ENCODE measurements around the gene RAB37. TPM values are rescaled to one million over a fixed set of nuclear protein-coding genes. Genes with fewer than 3 reads are reported as not detected.

RAB37 gene
- total and polyA plus RNA-seq, 7 donors: 0.62 to 0.82 (median 0.69) TPM

- no peaks in the 10 kb centered on the region for H3K9me3 ChIP-seq
- no peaks in the 10 kb centered on the region for H3K36me3 ChIP-seq (ENCODE audit: insufficient read depth in 1 of 2, low read depth in 1 of 2)
- DNase-seq: no peak
- peak; percentile 47 to 72 (median 64) for ATAC-seq
- no peaks in the 10 kb centered on the region for H3K27me3 ChIP-seq (ENCODE audit: insufficient read depth in 3 of 3, low read length in 2 of 3)
- no peak for TF ChIP-seq CTCF (IDR thresholded peaks at IDR 0.05)
- no peak overlapping the region for H3K4me3 ChIP-seq
- intact Hi-C loops (cut with DNase I): no loop called here
- peaks cover 10% of the 10 kb centered on the region for H3K4me1 ChIP-seq
- no peak overlapping the region for H3K27ac ChIP-seq
- WGBS, 3 donors: 21 to 64% (median 46%) methylated on average over 2 of the region's 2 CpGs
These were observed 21.8 kb downstream of the RAB37 start for GRCh38 chr17:74758848-74759168.

GRCh38 chr17:74759243-74759801, 22.3 kb downstream of the RAB37 start:
- H3K4me3 ChIP-seq: no peak overlapping the region
- H3K27me3 ChIP-seq (ENCODE audit: insufficient read depth in 3 of 3, low read length in 2 of 3): no peaks in the 10 kb centered on the region
- no peaks in the 10 kb centered on the region for H3K36me3 ChIP-seq (ENCODE audit: insufficient read depth in 1 of 2, low read depth in 1 of 2)
- DNase-seq (no peak), ATAC-seq (no peak)
- H3K27ac ChIP-seq: no peak overlapping the region
- 62 to 77% (median 72%) methylated on average over 9 of the region's 9 CpGs for WGBS, 3 donors
- no peak for TF ChIP-seq CTCF (IDR thresholded peaks at IDR 0.05)
- peaks cover 10% of the 10 kb centered on the region for H3K4me1 ChIP-seq
- H3K9me3 ChIP-seq: no peaks in the 10 kb centered on the region
- intact Hi-C loops (cut with DNase I): no loop called here

GRCh38 chr17:74759941-74760340, 22.9 kb downstream of the RAB37 start:
- Histone ChIP-seq H3K9me3 (no peaks in the 10 kb centered on the region), H3K36me3 (ENCODE audit: insufficient read depth in 1 of 2, low read depth in 1 of 2) (no peaks in the 10 kb centered on the region), H3K27ac (no peak overlapping the region), H3K4me3 (no peak overlapping the region), H3K27me3 (ENCODE audit: insufficient read depth in 3 of 3, low read length in 2 of 3) (no peaks in the 10 kb centered on the region), H3K4me1 (peaks cover 10% of the 10 kb centered on the region)
- no peak for DNase-seq
- WGBS, 3 donors: 77 to 91% (median 82%) methylated on average over 10 of the region's 10 CpGs
- intact Hi-C loops (cut with DNase I): no loop called here
- no peak for ATAC-seq
- TF ChIP-seq CTCF (IDR thresholded peaks at IDR 0.05): no peak

- Histone ChIP-seq H3K9me3 (no peaks in the 10 kb centered on the region), H3K36me3 (ENCODE audit: insufficient read depth in 1 of 2, low read depth in 1 of 2) (no peaks in the 10 kb centered on the region), H3K4me3 (no peak overlapping the region), H3K4me1 (peaks cover 10% of the 10 kb centered on the region), H3K27ac (no peak overlapping the region), H3K27me3 (ENCODE audit: insufficient read depth in 3 of 3, low read length in 2 of 3) (no peaks in the 10 kb centered on the region)
- 68 to 73% (median 69%) methylated on average over 7 of the region's 7 CpGs for WGBS, 3 donors
- TF ChIP-seq CTCF (IDR thresholded peaks at IDR 0.05): no peak
- DNase-seq: no peak
- peak in 2 of 4 donors; percentile 32 to 67 for ATAC-seq
- intact Hi-C loops (cut with DNase I): no loop called here
These were observed 23.5 kb downstream of the RAB37 start for GRCh38 chr17:74760404-74761105.

- peaks cover 10% of the 10 kb centered on the region for H3K4me1 ChIP-seq
- no peaks in the 10 kb centered on the region for H3K36me3 ChIP-seq (ENCODE audit: insufficient read depth in 1 of 2, low read depth in 1 of 2)
- no peak for TF ChIP-seq CTCF (IDR thresholded peaks at IDR 0.05)
- DNase-seq (no peak), ATAC-seq (no peak)
- H3K27ac ChIP-seq: no peak overlapping the region
- intact Hi-C loops (cut with DNase I): no loop called here
- no peak overlapping the region for H3K4me3 ChIP-seq
- 83 to 84% (median 83%) methylated on average over 5 of the region's 5 CpGs for WGBS, 3 donors
- no peaks in the 10 kb centered on the region for H3K9me3 ChIP-seq
- H3K27me3 ChIP-seq (ENCODE audit: insufficient read depth in 3 of 3, low read length in 2 of 3): no peaks in the 10 kb centered on the region
These were observed 24.4 kb downstream of the RAB37 start for GRCh38 chr17:74761419-74761818.

All from psoas muscle (tissue), 8 donors.